Measurements from ENCODE around the gene SMAD6.

DNA sequence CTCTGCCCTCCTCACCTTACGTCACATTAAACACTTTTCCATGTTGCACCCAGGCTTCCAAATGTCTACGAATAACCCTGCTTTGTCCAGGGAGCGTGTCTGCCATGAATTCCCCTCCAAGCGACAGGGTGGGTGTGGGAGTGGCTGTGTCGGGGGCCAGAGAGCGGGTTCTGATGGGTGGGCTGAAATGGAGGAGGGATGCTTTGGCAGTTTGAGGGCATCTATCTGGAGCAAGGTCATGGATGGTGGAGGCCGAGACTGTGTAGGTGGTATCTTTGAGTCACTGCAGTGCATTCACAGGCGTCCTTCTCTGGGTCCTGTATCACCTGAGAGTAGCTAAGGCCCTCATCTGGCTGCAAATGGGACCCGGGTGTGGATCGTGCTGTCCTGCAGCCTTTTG lies 36.6 kb downstream of the SMAD6 start:
- TF ChIP-seq, protein P1, sequence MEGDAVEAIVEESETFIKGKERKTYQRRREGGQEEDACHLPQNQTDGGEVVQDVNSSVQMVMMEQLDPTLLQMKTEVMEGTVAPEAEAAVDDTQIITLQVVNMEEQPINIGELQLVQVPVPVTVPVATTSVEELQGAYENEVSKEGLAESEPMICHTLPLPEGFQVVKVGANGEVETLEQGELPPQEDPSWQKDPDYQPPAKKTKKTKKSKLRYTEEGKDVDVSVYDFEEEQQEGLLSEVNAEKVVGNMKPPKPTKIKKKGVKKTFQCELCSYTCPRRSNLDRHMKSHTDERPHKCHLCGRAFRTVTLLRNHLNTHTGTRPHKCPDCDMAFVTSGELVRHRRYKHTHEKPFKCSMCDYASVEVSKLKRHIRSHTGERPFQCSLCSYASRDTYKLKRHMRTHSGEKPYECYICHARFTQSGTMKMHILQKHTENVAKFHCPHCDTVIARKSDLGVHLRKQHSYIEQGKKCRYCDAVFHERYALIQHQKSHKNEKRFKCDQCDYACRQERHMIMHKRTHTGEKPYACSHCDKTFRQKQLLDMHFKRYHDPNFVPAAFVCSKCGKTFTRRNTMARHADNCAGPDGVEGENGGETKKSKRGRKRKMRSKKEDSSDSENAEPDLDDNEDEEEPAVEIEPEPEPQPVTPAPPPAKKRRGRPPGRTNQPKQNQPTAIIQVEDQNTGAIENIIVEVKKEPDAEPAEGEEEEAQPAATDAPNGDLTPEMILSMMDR (IDR thresholded peaks at IDR 0.05), result no peak
- no peak for TF ChIP-seq POLR2A (IDR thresholded peaks at IDR 0.05)
